ENCODE results near the gene ZNF350.

GRCh38 chr19:52034051-52034728, 47.5 kb upstream of the ZNF350 start:
- TF ChIP-seq EZH2 (IDR thresholded peaks at IDR 0.05; ENCODE audit: insufficient read depth, poor library complexity, severe bottlenecking) (no peak), EZH2phosphoT487 (IDR thresholded peaks at IDR 0.05; ENCODE audit: insufficient read depth, low read depth) (no peak)
